ENCODE data around the gene CARS1. TPM values are rescaled to one million over a fixed set of nuclear protein-coding genes. Genes with fewer than 3 reads are reported as not detected.

CARS1 gene
- total and polyA plus RNA-seq, 9 of the 15 experiments (the other 6 are each of a cell fraction or from before 2014, with no cell fraction given): 14.4 to 106 (median 73.6) TPM

- TF ChIP-seq, protein P1, sequence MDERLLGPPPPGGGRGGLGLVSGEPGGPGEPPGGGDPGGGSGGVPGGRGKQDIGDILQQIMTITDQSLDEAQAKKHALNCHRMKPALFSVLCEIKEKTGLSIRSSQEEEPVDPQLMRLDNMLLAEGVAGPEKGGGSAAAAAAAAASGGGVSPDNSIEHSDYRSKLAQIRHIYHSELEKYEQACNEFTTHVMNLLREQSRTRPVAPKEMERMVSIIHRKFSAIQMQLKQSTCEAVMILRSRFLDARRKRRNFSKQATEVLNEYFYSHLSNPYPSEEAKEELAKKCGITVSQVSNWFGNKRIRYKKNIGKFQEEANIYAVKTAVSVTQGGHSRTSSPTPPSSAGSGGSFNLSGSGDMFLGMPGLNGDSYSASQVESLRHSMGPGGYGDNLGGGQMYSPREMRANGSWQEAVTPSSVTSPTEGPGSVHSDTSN (CRISPR knock-in tag; IDR thresholded peaks at IDR 0.05; ENCODE audit: low read depth): no peak
- TF ChIP-seq, protein P1 (tag; conservative IDR thresholded peaks at IDR 0.05; ENCODE audit: low read depth): peak; percentile 70
- TF ChIP-seq ERF (CRISPR knock-in tag; IDR thresholded peaks at IDR 0.05) (no peak), ZNF318 (IDR thresholded peaks at IDR 0.05; ENCODE audit: borderline replicate concordance in 1 of 2, low read depth in 1 of 2) (no peak), MTA2 (IDR thresholded peaks at IDR 0.05; ENCODE audit: low read depth) (no peak), POLR2A (conservative IDR thresholded peaks at IDR 0.05) (0 out of 2 replicates have a peak, but pooled peaks have one; percentile 34), HDAC1 (IDR thresholded peaks at IDR 0.05) (peak in 1 of 2 experiments; percentile 39; a peak in 1 of 4 replicates), SMARCA5 (IDR thresholded peaks at IDR 0.05) (no peak), CHD1 (IDR thresholded peaks at IDR 0.05; ENCODE audit: low read length) (no peak), ZFX (CRISPR knock-in tag; IDR thresholded peaks at IDR 0.05) (no peak)
- TF ChIP-seq, protein P2, sequence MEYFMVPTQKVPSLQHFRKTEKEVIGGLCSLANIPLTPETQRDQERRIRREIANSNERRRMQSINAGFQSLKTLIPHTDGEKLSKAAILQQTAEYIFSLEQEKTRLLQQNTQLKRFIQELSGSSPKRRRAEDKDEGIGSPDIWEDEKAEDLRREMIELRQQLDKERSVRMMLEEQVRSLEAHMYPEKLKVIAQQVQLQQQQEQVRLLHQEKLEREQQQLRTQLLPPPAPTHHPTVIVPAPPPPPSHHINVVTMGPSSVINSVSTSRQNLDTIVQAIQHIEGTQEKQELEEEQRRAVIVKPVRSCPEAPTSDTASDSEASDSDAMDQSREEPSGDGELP (CRISPR knock-in tag; IDR thresholded peaks at IDR 0.05; ENCODE audit: borderline replicate concordance): peak; percentile 66; the same call in 1 of the 2 replicates
Observed at GRCh38 chr11:3058753-3059664, 1.8 kb upstream of the CARS1 start (continued).
